HG03025 (cell line): ENCODE results near the gene VMP1.
"Not testable (repeated sequence)": the region's sequence is repeated elsewhere in the genome, so short reads cannot be mapped to it uniquely, and the experiment has no call there.

Experiments
- ATAC-seq: cut with Tn5 transposase; IDR thresholded peaks from one replicate; pipeline ENCODE4 v1.9.1; 2021; ENCODE audit warnings: mild to moderate bottlenecking, moderate library complexity; ENCODE audit not compliant: unreplicated experiment, low FRiP score

VMP1 gene

DNA sequence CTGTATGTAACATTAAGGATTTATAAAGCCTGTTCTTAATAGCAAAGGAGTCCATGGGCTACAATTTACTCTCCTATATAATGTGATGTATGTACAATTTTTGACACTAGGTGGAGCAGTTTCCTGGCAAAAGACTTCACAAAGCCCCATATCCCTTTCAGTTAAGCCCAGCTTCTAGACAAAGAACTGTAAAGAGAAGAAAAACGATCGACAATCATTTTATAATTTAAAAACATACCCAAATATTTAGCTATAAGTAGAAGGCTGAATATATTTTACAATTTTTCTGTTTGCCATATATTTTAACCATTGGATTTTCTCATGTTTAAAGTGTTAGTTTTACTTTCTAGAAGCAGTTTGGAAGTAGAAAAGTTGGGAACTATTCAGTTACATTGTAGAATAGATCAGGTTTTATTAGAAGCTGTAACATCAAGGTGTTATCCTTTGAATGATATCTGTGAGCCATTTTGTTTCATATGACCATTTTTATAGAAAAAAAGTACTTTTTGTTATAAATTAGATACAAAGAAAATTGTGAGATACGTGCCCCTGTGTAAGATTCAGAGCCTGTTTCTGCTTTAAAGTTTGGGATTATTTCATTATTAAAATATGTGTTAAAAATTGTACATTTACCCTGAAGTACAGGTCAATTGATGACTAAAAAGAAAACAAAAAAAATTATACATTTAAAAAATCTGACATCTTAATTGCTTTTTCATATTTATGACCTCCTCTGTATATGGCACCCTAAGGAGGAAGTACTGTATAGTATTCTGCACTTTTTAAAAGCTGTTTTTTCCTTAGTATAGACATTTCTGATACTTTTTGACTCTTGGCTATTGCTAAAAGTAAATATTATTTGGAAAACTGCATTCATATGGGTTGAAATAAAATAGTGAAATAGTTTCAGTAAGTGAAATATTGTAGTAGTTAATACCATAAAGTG lies 46.3 kb downstream of the VMP1 start:
- ATAC-seq, result no peak

DNA sequence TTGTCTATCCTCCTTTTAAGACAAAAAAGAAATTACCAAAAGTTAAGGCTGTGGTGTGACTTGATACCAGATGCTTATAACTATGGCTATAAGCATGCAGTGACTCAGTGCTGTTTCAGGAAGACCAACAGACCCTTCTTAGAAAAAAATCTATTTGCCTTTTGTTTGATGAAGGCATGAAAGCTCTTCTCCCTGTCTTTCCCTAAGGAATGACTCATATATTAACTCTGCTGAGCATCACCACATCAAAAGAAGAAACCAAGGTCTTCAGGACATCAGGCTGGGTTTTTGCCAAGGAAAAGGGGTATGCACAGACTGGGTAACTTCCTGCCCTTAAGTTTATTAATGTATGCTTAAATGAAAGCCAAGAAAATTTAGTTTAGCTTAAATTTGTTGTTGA lies 47.1 kb downstream of the VMP1 start:
- no peak for ATAC-seq

DNA sequence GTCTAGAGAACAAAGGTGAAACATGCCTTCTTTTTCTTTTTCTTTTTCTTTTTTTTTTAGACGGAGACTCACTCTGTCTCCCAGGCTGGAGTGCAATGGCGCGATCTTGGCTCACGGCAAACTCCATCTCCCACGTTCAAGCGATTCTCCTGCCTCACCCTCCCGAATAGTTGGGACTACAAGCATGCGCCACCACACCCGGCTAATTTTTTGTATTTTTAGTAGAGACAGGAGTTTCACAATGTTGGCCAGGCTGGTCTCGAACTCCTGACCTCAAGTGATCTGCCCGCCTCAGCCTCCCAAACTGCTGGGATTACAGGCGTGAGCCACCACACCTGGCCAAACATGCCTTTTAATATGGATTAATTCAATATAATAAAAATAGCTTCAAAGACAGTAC lies 47.6 kb downstream of the VMP1 start:
- not testable (repeated sequence) for ATAC-seq

DNA sequence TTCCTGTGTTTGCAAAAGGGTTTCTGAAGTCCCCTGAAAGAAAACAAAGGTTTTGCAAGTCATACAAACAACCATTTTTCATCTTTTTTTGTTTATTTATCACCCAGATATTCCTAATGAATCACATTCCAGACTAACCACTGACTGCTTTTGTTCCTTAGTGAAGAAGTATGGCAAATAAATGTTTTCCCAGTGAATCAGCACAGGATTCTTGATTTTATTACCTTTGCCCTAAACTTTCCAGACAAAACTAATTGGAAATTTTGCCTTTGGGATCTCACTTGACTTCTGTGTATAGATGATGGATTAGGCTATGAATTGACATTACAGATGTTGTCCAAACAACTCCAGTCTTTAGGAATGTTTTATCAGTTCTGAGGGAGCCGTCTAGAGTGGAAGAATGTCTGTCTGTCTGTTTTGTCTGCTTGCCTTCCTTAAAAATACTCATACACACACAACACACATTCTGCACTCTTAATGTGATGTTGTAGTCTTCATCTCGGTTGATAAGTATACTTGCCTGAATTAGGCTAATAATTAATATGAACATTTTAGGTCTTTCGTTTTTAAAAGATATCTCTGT lies 48.9 kb downstream of the VMP1 start:
- ATAC-seq, result no peak

DNA sequence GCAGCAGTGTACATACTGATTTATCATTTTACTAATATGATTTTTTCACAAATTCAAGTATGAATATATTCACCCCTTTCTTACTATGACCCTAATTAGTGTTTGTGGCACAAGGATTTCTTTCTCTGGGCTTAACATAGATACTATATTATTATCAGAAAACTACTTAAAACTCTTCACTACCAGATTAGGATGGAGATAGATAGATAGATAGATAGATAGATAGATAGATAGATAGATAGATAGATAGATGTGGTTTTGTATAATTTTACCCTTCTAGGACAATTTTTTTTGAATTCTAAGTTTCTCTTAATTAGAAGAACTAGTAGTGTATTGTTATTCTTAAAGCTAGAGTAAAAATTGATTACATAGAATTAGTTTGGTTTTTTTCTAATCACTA lies 49.6 kb downstream of the VMP1 start:
- no peak for ATAC-seq

DNA sequence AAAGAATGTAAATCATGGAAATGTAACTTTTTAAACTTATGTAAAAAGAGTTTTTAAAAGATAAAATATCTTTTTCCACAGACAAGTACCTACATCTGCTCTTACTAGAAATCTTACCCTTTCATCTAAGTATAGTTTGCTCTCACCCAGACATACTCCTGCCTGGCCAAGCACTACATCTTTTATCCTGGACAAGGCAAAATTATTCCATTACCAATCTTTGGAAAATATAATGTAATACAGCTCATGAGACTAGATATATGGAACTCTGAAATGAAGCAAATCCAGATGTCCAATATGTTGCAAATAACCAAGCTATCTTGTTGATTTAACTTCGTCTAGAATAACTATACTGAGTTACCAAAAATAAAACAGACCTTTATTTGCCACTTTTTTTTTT lies 50.0 kb downstream of the VMP1 start:
- ATAC-seq, result no peak

DNA sequence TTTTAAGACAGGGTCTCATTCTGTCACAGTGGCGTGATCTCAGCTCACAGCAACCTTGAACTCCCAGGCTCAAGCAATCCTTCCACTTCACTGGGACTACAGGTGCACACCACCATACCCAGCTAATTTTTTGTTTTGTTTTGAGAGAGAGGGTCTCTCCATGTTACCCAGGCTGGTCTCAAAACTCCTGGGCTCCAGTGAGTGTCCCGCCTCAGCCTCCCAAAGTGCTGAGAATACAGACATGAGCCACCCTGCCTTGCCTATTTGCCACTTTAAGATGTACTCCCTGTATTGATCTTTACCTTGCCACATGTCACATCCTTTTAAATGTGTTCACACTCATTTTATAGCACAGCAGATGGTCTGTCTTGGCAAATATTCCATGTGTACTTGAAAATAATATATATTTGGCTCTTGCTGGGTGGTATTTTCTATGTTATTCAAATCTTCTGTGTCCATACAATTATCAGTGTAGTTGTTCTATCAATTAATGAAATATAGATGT lies 50.5 kb downstream of the VMP1 start:
- ATAC-seq, result no peak

DNA sequence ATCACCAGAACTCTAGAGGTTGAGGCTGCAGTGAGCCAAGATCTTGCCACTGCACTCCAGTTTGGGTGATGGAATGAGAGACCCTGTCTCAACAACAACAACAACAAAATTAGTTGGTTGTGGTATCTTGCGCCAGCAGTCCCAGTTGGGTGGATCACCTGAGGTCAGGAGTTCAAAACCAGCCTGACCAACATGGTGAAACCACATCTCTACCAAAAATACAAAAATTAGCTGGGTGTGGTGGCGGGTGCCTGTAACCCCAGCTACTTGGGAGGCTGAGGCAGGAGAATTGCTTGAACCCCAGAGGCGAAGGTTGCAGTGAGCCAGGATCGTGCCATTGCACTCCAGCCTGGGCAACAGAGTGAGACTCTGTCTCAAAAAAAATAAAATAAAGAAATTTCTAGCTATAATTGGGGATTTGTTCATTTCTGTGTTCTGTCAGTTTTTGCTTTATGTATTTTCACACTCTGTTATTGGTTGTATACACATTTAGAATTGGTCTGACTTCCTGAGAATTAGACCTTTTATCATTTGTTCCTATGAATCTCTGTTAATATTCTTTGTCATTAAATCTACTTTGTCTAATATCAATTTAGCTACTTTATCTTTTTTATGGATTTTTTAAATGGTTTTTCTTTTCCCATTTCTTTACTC lies 51.7 kb downstream of the VMP1 start:
- not testable (repeated sequence) for ATAC-seq

DNA sequence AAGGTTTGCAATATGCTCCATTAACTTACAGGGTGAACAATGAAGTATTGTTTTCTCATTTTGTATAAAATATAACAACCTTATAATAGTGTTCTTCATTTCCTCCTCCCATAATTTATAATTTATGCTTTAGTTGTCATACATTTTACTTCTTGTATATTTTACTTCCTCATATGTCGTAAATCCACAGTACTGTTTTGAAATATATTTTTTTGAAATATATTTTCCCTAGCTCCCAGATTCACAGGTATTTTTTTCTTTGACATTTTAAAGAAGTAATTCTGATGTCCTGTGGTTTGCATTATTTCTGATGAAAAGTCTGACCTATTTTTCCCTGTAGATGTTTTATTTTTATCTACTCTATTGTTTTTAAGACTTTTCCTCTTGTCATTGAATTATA lies 52.7 kb downstream of the VMP1 start:
- ATAC-seq, result no peak

DNA sequence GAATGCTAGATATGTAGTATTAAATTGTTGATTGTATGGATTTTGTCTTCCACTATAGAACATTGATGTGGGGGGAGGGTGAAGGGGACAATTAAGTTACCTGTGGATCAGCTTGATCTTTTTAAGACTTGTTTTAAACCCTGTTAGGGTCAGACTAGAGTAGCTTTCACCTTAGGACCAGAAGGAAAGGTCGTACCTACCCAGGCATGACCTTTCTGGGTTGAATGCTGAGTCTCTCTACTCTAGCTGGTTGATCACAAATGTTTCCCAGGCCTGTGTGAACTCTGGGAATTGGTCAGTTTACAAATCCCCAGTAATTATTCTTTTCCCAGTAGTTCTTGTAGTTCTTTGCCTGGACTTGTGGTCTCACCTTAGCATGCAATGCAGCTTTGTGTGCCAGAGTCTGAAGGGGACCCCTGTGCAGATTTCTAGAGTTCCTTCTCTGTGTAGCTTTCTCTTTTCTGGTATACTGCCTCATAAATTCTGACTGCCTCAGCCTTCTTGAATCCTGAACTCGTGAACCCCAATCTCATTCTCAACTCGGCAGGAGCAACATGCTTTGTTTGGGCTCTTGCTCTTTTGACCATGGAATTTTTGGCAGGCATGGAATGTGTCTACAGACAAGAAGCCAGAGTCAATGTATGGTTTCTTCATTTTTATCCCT lies 54.1 kb downstream of the VMP1 start:
- no peak for ATAC-seq

DNA sequence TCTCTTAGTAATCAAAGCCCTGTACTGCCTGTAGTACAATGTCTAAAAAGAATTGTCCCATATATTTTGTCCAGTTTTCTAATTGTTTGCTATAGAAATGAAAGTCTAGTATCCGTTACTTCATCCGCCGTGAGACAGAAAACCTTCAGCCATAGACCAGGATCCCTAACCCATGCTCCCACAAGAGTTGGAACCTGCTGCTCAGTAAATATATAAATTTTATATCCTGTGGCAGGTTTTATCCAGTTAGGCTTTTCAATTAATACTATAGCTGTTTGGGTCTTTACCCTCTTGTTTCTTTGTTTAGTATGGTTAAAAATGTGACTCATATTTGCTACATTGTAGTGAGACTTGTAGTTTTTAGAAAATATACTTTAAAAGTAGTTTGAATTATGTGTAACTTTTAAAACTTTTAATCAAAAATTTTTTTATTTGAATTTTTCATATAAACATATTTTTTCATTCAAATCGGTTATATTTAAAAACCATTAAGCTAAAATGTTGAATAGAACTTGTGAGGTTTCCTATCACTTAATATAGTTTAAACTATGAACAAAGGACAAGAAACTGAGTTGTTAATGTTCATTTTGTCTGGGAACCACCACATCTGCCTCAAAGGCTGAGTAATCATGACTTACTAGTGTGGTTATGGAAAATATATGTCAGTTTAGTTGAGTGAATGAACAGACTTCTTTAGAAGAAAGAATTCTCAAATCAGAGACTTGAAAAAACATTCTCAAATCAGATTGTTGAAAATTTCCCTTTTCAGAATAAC lies 54.8 kb downstream of the VMP1 start:
- no peak for ATAC-seq

DNA sequence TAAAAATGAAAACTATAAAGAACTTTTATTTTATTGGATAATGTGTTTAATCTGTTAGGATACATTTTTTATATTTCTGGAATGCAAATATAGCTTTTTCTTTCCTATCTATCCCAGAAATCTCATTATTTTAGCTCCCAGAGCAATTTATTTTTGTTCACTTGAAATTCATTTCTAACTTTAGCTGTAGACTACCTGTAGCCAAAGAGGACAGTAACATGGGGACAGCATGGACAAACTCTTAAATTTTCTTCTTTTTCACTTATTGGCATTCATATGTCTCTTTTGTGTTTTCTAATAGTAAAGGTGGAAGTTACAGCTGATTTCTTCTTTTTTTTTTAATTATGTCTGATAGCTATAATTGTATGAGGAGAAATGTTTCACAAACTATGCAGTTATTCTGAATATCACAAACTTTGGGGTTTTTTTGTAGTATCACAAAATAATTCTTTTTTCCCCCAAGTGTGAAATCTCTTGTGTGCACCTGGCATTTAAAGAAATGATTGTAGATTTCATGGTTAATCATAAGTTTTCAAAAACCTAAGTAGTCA lies 55.4 kb downstream of the VMP1 start:
- no peak for ATAC-seq

DNA sequence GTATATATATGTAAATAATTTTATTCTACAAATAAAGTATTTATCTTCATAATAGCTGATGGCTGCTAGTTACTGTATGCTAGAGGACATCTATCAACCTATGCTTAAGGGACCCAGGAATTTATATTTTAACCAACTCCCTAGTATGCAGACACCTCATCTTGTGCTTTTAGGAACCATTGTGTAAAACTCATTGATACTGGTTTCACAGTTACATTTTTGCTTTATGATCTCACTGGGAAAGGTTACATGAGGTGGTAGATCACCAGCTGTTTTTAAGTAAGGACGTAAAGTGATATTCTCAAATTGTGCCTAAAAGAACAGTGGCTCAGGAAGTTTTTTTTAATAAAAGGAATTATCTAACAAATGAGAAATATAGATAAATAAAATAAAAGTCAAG lies 56.4 kb downstream of the VMP1 start:
- ATAC-seq, result no peak

DNA sequence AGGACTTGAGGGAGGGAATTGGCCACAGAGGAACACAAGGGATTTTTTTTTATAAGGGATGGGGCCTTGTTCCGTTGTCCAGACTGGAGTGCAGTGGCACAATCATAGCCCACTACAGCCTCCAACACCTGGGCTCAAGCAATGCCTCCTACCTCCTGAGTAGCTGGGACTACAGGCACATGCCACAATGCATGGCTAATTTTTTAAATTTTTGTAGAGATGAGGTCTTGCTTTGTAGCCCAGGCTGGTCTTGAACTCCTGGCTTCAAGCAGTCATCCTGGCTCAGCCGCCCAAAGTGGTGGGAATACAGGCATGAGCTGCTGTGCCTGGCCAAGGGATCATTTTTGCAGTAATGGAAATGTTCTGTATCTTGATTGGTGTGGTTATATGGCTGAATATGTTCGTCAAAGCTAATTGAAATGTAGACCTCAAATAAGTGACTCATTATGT lies 56.9 kb downstream of the VMP1 start:
- ATAC-seq, result no peak

DNA sequence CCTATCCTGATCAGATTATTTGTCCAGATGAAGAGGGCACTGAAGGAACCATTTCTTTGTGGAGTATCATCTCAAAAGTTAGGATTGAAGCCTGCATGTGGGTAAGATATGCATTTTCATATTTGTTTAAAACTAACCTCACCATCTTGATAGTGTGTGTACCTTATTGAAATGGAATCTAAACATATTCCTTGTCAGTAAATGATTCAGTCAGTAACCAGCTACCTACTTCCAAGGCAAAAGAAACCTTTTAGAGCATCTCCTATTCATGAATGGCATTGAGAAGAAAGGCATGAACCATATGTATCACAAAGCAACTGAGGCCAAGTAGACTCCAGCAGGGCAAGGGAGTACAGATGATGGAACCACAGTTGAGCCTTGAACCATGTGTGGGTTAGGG lies 57.6 kb downstream of the VMP1 start:
- ATAC-seq, result no peak

DNA sequence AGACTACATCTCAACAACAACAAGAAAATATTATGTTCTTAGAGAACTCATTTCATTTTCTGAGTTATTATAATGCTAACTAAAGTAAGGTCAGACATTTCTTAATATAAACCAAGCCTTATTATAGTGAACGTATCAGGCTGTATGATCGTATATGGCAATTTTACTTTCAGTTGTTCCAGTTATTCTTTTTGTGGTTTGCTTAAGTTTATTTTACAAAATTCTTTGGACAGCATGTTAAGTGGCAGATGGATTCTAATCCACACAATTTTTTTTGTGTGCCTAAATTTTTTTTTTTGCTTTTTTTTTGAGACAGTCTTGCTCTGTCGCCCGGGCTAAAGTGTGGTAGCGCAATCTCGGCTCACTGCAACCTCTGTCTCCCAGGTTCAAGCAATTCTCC lies 59.0 kb downstream of the VMP1 start:
- ATAC-seq, result no peak

DNA sequence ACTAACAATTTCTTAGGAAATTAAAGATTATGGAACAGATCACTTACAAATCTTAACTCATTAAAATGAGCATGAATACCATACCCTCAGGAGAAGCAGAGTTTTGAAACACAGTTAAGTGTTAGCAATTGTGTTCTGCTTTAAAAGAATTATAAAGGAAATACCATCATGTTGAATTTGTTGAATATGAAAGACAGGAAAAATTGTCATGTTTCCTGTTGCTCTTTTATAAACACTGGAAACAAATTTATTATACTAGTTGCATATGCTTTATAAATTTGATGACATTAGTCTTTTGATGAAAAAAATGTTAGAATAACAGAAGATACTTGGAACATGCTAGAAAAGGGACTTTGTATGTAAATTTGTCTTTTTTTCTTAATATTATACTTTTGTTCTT lies 59.7 kb downstream of the VMP1 start:
- no peak for ATAC-seq

DNA sequence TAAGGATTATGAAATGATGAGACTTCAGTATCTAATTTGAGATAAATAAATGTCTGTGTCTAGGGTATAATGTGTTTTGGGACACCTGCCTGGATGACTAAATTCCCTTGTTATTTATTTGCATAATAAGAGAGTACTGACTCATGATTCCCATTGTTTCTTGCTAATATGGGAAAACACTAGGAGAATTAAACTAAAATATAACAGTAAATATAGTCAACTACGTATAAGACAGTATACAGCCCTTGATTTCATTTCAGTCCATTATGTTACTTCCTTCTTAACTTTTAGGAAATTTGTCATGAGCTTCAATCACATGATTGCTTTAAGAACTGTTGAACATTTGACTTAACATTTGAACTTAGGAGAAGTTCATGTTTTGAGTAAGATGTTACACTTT lies 62.4 kb downstream of the VMP1 start:
- ATAC-seq, result no peak

DNA sequence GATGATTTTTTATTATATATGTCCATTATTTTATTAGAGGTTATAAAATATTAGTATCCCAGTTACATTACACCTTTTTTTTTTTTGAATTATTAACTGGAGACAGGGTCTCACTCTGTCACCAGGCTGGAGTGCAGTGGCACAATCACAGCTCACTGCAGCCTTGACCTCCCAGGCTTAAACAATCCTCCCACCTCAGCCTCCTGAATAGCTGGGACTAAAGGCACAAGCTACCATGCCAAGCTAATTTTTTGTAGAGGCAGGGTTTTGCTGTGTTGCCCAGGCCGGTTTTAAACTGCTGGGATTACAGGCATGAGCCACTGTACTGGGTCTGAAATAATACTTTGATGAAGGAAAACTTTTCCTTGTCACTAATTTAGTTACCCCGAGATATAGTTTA lies 63.6 kb downstream of the VMP1 start:
- no peak for ATAC-seq
